HL-60 (cell line): ENCODE data around the gene OR5A1.

ENCODE experiments used
- DNase-seq, 2 experiments: peaks; one replicate each; pipeline ENCODE4 v3.0.0-alpha.2; 2010 to 2020; ENCODE audit warnings: low read depth in 1 of 2, low spot score in 1 of 2
- H3K27ac ChIP-seq: fragments of 250-450 bp; sonication (Bioruptor Pico); replicated peaks from 2 replicates; pipeline ENCODE4 v1.5.1; 2020; ENCODE audit warnings: mild to moderate bottlenecking, moderate library complexity
- H3K27me3 ChIP-seq: fragments of 250-450 bp; sonication (Bioruptor Pico); 2 replicates; pipeline ENCODE4 v1.5.1; 2021; ENCODE audit warnings: mild to moderate bottlenecking, moderate library complexity; ENCODE audit not compliant: insufficient read depth, poor library complexity, severe bottlenecking
- H3K4me3 ChIP-seq: replicated peaks from 2 replicates; pipeline ENCODE4 v1.5.1; 2011; ENCODE audit warnings: mild to moderate bottlenecking, control low read depth, low read length; ENCODE audit not compliant: insufficient read depth
- GABPA ChIP-seq: IDR thresholded peaks from 2 replicates; pipeline ENCODE4 v1.6.1; 2012; ENCODE audit warnings: low read depth
- POLR2AphosphoS5 ChIP-seq: IDR thresholded peaks from 2 replicates; pipeline ENCODE4 v1.6.1; 2012; ENCODE audit warnings: low read depth
- SPI1 ChIP-seq: IDR thresholded peaks from 2 replicates; pipeline ENCODE4 v1.6.1; 2012; ENCODE audit warnings: low read depth, mild to moderate bottlenecking, borderline replicate concordance
- long read RNA-seq: library from polyadenylated mRNA; unstranded; transcript quantifications from one replicate; pipeline ENCODE4 v2.0.0, GENCODE V29; 2020
- TF ChIP-seq, protein P1 (sequence below): IDR thresholded peaks from 2 replicates; pipeline ENCODE4 v1.6.1; 2012; ENCODE audit warnings: low read depth; ENCODE audit not compliant: insufficient replicate concordance
- TF ChIP-seq, protein P2 (sequence below): IDR thresholded peaks from one replicate; pipeline ENCODE4 v1.5.1; 2011; ENCODE audit warnings: low read length, control low read depth, inconsistent platforms; ENCODE audit not compliant: insufficient read depth

Gene OR5A1
- long read RNA-seq: 0 reads

DNA sequence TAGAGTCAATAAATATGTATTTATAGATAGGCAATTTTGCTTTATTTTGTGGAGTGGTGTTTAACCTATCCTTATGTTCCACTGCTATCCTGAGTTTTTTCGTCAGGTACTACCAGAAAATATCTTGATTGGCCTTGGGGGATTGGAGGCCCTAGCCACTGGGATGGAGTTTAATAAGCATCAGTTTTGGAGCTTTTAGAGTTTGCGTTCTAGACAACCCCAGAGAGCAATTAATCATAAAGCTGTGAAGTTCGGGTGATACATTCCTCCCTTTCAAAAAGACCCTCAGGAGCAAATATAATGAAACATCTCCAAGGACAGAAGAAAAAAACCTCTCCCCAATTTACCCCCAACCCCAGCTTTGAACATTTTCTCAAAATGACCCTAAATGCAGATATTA is at the start of gene OR5A1:
OR5A1 (plus strand) TSS at position 301 of the 400 bp plus-strand sequence. CDS start 6,700 bp downstream, outside the sequence.
- TF ChIP-seq, protein P1, sequence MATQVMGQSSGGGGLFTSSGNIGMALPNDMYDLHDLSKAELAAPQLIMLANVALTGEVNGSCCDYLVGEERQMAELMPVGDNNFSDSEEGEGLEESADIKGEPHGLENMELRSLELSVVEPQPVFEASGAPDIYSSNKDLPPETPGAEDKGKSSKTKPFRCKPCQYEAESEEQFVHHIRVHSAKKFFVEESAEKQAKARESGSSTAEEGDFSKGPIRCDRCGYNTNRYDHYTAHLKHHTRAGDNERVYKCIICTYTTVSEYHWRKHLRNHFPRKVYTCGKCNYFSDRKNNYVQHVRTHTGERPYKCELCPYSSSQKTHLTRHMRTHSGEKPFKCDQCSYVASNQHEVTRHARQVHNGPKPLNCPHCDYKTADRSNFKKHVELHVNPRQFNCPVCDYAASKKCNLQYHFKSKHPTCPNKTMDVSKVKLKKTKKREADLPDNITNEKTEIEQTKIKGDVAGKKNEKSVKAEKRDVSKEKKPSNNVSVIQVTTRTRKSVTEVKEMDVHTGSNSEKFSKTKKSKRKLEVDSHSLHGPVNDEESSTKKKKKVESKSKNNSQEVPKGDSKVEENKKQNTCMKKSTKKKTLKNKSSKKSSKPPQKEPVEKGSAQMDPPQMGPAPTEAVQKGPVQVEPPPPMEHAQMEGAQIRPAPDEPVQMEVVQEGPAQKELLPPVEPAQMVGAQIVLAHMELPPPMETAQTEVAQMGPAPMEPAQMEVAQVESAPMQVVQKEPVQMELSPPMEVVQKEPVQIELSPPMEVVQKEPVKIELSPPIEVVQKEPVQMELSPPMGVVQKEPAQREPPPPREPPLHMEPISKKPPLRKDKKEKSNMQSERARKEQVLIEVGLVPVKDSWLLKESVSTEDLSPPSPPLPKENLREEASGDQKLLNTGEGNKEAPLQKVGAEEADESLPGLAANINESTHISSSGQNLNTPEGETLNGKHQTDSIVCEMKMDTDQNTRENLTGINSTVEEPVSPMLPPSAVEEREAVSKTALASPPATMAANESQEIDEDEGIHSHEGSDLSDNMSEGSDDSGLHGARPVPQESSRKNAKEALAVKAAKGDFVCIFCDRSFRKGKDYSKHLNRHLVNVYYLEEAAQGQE: no peak
- no peak for TF ChIP-seq POLR2AphosphoS5
- no peak for TF ChIP-seq GABPA
- no peak for TF ChIP-seq SPI1
- TF ChIP-seq, protein P2, sequence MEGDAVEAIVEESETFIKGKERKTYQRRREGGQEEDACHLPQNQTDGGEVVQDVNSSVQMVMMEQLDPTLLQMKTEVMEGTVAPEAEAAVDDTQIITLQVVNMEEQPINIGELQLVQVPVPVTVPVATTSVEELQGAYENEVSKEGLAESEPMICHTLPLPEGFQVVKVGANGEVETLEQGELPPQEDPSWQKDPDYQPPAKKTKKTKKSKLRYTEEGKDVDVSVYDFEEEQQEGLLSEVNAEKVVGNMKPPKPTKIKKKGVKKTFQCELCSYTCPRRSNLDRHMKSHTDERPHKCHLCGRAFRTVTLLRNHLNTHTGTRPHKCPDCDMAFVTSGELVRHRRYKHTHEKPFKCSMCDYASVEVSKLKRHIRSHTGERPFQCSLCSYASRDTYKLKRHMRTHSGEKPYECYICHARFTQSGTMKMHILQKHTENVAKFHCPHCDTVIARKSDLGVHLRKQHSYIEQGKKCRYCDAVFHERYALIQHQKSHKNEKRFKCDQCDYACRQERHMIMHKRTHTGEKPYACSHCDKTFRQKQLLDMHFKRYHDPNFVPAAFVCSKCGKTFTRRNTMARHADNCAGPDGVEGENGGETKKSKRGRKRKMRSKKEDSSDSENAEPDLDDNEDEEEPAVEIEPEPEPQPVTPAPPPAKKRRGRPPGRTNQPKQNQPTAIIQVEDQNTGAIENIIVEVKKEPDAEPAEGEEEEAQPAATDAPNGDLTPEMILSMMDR: no peak

DNA sequence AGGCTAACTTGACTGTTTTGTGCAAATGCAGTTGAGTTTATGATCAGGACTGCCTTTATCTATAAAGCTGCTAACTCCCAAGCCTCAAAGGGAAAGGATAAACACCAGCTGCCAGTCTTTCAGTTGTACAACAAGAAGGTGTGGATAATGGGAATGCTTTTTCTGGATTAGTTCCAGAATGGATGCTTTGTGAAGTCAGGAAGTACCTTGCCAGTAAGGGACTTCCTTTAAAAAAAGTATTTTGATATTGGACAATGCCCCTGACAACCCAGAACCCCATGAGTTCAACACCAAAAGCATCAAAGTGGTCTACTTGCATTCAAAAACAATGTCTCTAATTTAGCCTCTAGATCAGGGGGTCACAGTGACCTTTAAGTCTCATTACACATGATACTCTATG is 42.1 kb upstream of the OR5A1 start:
- no peak for TF ChIP-seq GABPA
- TF ChIP-seq SPI1: no peak
- no peak for DNase-seq
- Histone ChIP-seq H3K27me3 (no peaks in the 10 kb centered on the region), H3K27ac (no peak overlapping the region), H3K4me3 (no peak overlapping the region)

More for the DNA sequence above, at the start of gene OR5A1:
- DNase-seq: no peak
- Histone ChIP-seq H3K27me3 (no peaks in the 10 kb centered on the region), H3K27ac (no peak within 1 kb of the TSS), H3K4me3 (no peak within 1 kb of the TSS)

DNA sequence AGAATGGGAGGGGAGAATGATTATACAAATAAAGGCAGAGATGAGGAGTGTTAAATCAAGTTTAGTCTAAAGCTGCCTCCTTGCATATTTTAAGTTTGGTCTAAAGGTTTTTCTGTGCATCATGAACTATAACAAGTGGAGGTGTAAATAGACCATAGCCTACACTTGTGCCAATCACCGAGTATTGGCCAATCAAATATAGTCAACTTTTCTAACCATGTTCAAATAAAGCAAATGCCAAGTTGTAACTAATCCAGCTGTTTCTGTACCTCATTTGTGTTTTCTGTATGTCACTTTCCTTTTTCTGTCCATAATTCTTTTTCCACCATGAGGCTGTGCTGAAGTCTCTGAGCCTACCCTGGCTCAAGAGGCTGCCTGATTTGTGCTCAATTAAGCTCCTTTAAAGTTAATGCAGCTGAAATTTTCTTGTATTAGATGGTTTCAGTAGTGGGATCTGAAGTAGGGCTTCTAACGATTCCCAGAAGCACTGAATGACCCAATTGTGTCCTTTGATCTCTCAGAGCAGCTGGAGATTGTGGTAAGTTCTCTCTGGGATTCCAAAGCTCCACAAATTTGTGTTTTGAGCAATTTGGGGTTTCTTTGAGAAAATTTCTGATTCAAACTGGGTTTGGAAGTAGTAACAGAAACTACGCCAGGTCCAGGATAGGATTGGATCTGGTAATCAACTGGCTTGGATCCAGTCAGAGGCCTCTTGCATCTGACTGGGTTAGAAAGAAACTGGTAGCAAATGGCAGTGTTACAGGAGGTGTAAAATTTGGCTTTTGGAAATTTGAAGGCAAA is 35.6 kb upstream of the OR5A1 start:
- Histone ChIP-seq H3K27me3 (no peaks in the 10 kb centered on the region), H3K4me3 (no peak overlapping the region), H3K27ac (no peak overlapping the region)
- TF ChIP-seq SPI1: no peak
- TF ChIP-seq, protein P2: no peak
- TF ChIP-seq POLR2AphosphoS5: no peak
- no peak for TF ChIP-seq GABPA
- TF ChIP-seq, protein P1: no peak
- no peak for DNase-seq

DNA sequence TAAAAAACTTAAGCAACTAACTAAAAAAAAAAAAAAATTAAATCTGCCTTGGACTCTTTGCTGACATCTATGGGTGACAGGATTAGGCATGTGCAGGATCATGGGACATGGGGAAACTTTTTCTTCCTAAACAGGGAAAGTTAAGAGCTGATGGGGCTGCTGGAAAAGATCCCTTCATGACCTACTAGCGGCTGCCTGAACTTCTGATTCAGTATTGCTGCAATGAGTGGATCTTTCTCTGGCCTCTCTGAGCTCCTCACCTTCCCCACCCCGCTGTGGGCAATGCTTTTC is 35.1 kb upstream of the OR5A1 start:
- DNase-seq: no peak
- TF ChIP-seq, protein P1: no peak
- TF ChIP-seq POLR2AphosphoS5: no peak
- TF ChIP-seq, protein P2: no peak
- TF ChIP-seq GABPA: no peak
- no peak for TF ChIP-seq SPI1
- Histone ChIP-seq H3K27ac (no peak overlapping the region), H3K27me3 (no peaks in the 10 kb centered on the region), H3K4me3 (no peak overlapping the region)
